Activated T-helper 1 cell treated with anti-CD3 and anti-CD28 coated beads, Interleukin-12 subunit alpha, Interleukin-12 subunit beta, Interleukin-2, Interleukin-4 antibody, amounts not matched to agents 30 ng/mL and 10 ng/mL and 1 ng/mL, durations not matched to agents 14 hours and 24 hours and 36 hours (primary cell): ENCODE data around the gene MYCBPAP. TPM values are rescaled to one million over a fixed set of nuclear protein-coding genes. Genes with fewer than 3 reads are reported as not detected.

Source experiments
- DNase-seq: peaks from one replicate; pipeline ENCODE4 v3.0.0; 2021; ENCODE audit warnings: low spot score
- H3K27ac Mint-ChIP-seq: one replicate; pipeline ENCODE4 v1.8.0; 2021; ENCODE audit warnings: mild to moderate bottlenecking, mixed read lengths
- H3K27me3 Mint-ChIP-seq: one replicate; pipeline ENCODE4 v1.8.0; 2022; ENCODE audit warnings: mild to moderate bottlenecking, moderate library complexity, mixed read lengths; ENCODE audit not compliant: insufficient read depth
- H3K36me3 Mint-ChIP-seq: one replicate; pipeline ENCODE4 v1.8.0; 2021; ENCODE audit warnings: low read depth, mixed read lengths
- H3K4me1 Mint-ChIP-seq: one replicate; pipeline ENCODE4 v1.8.0; 2021; ENCODE audit warnings: low read depth, mixed read lengths
- H3K4me3 Mint-ChIP-seq: one replicate; pipeline ENCODE4 v1.8.0; 2021; ENCODE audit warnings: mild to moderate bottlenecking, moderate library complexity, mixed read lengths
- H3K9me3 Mint-ChIP-seq: one replicate; pipeline ENCODE4 v1.8.0; 2021; ENCODE audit warnings: mixed read lengths
- intact Hi-C: fragments of 100-400 bp; cut with micrococcal nuclease; formaldehyde crosslinking; loops from one replicate; pipeline ENCODE4 v1.15.1; 2024
- total RNA-seq: library from RNA; stranded (reverse); gene quantifications from 2 replicates; pipeline ENCODE4 v1.2.3, GENCODE V29; 2022

The MYCBPAP gene
- total RNA-seq, 1 donor from 2014 or later = 3.8 TPM

DNA sequence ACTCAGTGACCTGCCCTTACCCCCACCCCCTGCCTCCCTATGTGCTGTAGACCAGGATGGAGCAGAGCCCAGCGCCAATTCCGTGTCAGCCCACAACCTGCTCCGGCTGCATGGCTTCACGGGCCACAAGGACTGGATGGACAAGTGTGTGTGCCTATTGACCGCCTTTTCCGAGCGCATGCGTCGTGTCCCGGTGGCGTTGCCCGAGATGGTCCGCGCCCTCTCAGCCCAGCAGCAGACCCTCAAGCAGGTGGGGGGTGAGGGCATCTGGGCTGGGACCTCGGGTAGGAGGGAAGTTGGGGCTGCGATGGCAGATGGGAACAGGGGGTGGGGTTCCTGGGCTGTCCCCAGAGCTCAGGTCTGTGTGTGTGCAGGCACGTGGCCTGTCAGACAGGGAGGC, 46.0 kb downstream of the MYCBPAP start:
- H3K27me3 Mint-ChIP-seq = peaks cover 23% of the 10 kb centered on the region
- no peaks in the 10 kb centered on the region for H3K9me3 Mint-ChIP-seq
- H3K27ac Mint-ChIP-seq = no peak overlapping the region
- no peak for DNase-seq
- intact Hi-C loops = no loop called here
- H3K36me3 Mint-ChIP-seq = no peaks in the 10 kb centered on the region
- H3K4me3 Mint-ChIP-seq = no peak overlapping the region
- H3K4me1 Mint-ChIP-seq = no peaks in the 10 kb centered on the region

DNA sequence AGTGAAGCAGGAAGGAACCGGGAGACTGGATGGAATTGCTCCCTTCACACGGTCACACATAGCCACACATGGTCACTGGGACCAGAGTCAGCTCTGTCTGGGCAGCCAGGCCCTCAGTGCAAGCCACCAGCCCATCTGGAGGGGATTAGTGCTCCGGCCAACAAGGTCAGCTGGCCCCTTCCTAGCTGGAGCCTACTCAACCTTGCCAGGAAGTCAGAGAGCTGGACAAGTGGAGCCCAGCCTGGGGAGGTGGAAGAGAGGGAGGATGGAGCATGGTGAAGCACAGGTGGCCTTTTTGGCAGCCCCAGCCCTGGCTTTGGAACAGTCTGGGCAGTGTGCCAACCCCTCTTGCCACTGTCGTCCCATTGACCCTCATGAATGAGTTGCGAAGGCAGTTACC, 48.6 kb downstream of the MYCBPAP start:
- no peak overlapping the region for H3K27ac Mint-ChIP-seq
- H3K4me3 Mint-ChIP-seq = no peak overlapping the region
- H3K27me3 Mint-ChIP-seq = peaks cover 30% of the 10 kb centered on the region
- intact Hi-C loops = no loop called here
- no peaks in the 10 kb centered on the region for H3K9me3 Mint-ChIP-seq
- H3K4me1 Mint-ChIP-seq = peaks cover 6% of the 10 kb centered on the region
- no peak for DNase-seq
- no peaks in the 10 kb centered on the region for H3K36me3 Mint-ChIP-seq

GRCh38 chr17:50557630-50558029, 49.4 kb downstream of the MYCBPAP start:
- Mint-ChIP-seq H3K27me3 (peaks cover 35% of the 10 kb centered on the region), H3K9me3 (no peaks in the 10 kb centered on the region), H3K4me1 (peaks cover 11% of the 10 kb centered on the region), H3K27ac (no peak overlapping the region), H3K36me3 (no peaks in the 10 kb centered on the region), H3K4me3 (no peak overlapping the region)
- intact Hi-C loops = no loop called here
- DNase-seq = no peak

DNA sequence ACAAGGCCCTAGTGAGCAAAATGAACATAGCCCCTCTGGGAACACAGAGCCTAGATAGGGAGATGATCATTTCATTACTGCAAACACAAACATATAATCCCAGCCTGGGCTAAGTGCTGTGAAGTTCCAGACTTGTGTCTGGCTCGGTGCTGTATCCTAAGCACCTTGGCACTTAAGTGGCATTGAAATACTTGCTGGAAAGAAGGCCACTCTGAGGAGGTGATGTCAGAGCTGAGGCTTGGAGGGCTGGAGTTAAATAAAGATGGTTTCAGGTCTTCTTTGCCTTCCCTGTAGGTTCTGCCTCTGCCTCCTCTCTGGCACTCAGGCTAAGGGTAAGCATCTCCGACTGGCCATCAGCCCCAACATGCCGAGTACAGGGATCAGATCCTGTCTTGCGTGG, 49.9 kb downstream of the MYCBPAP start:
- DNase-seq = no peak
- H3K4me1 Mint-ChIP-seq = peaks cover 11% of the 10 kb centered on the region
- H3K36me3 Mint-ChIP-seq = no peaks in the 10 kb centered on the region
- intact Hi-C loops = no loop called here
- H3K9me3 Mint-ChIP-seq = no peaks in the 10 kb centered on the region
- H3K4me3 Mint-ChIP-seq = peak overlapping the region; percentile 12
- peaks cover 40% of the 10 kb centered on the region for H3K27me3 Mint-ChIP-seq
- no peak overlapping the region for H3K27ac Mint-ChIP-seq

DNA sequence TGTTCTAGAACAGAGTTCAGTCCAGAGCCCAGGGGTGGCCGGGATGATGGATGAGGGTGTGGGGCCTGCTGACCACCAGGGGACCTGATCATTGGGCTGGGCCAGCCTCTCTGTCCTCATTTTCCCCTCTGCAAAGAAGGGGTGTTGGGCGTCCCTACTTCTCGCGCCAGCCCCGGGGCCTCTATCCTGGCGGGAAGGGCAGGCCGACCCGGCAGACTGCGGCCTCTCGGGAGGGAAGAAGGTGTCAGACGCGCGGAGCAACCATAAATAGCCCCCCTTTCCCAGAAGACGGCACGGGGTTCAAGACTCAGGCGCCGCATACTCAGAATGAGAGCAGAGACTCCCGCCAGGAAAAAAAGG, 50.3 kb downstream of the MYCBPAP start:
- peaks cover 11% of the 10 kb centered on the region for H3K4me1 Mint-ChIP-seq
- H3K27ac Mint-ChIP-seq = no peak overlapping the region
- H3K9me3 Mint-ChIP-seq = no peaks in the 10 kb centered on the region
- no peak for DNase-seq
- peaks cover 45% of the 10 kb centered on the region for H3K27me3 Mint-ChIP-seq
- intact Hi-C loops = no loop called here
- H3K4me3 Mint-ChIP-seq = peak overlapping the region; percentile 12
- H3K36me3 Mint-ChIP-seq = no peaks in the 10 kb centered on the region

GRCh38 chr17:50558941-50559614, 50.8 kb downstream of the MYCBPAP start:
- Mint-ChIP-seq H3K27ac (no peak overlapping the region), H3K36me3 (no peaks in the 10 kb centered on the region), H3K4me3 (no peak overlapping the region), H3K9me3 (no peaks in the 10 kb centered on the region), H3K4me1 (peaks cover 11% of the 10 kb centered on the region), H3K27me3 (peaks cover 48% of the 10 kb centered on the region)
- DNase-seq = no peak
- intact Hi-C loops = no loop called here

- peaks cover 11% of the 10 kb centered on the region for H3K4me1 Mint-ChIP-seq
- intact Hi-C loops = loop anchor here (1.0 to 5.0 kb wide), 4 partner anchors 12 to 77 kb away; partner anchors contain the start of genes MYCBPAP and SPATA20
- H3K9me3 Mint-ChIP-seq = no peaks in the 10 kb centered on the region
- no peaks in the 10 kb centered on the region for H3K36me3 Mint-ChIP-seq
- H3K4me3 Mint-ChIP-seq = peak overlapping the region; percentile 70
- DNase-seq = no peak
- no peak overlapping the region for H3K27ac Mint-ChIP-seq
- H3K27me3 Mint-ChIP-seq = peaks cover 53% of the 10 kb centered on the region
These were observed 51.5 kb downstream of the MYCBPAP start for GRCh38 chr17:50559674-50560184.

- peak; percentile 87 for DNase-seq
- Mint-ChIP-seq H3K4me1 (peaks cover 11% of the 10 kb centered on the region), H3K9me3 (no peaks in the 10 kb centered on the region), H3K27me3 (peaks cover 59% of the 10 kb centered on the region), H3K36me3 (no peaks in the 10 kb centered on the region), H3K4me3 (peak within 1 kb of the TSS; percentile 70), H3K27ac (no peak within 1 kb of the TSS)
- intact Hi-C loops = loop anchor here (1.0 to 5.0 kb wide), 4 partner anchors 13 to 78 kb away; partner anchors contain the start of genes MYCBPAP and SPATA20
These were observed 52.1 kb downstream of the MYCBPAP start, which contains the start of gene CACNA1G for GRCh38 chr17:50560185-50560824. TSS of gene CACNA1G (plus strand) at chr17:50560715. CDS start at chr17:50561460, 745 bp downstream.

GRCh38 chr17:50560931-50561745, 52.9 kb downstream of the MYCBPAP start:
- no peak for DNase-seq
- Mint-ChIP-seq H3K9me3 (no peaks in the 10 kb centered on the region), H3K27me3 (peaks cover 63% of the 10 kb centered on the region), H3K4me3 (no peak overlapping the region), H3K4me1 (peaks cover 11% of the 10 kb centered on the region), H3K36me3 (no peaks in the 10 kb centered on the region), H3K27ac (no peak overlapping the region)
- intact Hi-C loops = loop anchor here (1.0 to 5.0 kb wide), 4 partner anchors 14 to 79 kb away; partner anchors contain the start of genes MYCBPAP and SPATA20

GRCh38 chr17:50561746-50562141, 53.5 kb downstream of the MYCBPAP start:
- Mint-ChIP-seq H3K4me3 (no peak overlapping the region), H3K36me3 (no peaks in the 10 kb centered on the region), H3K27me3 (peaks cover 68% of the 10 kb centered on the region), H3K4me1 (peaks cover 11% of the 10 kb centered on the region), H3K9me3 (no peaks in the 10 kb centered on the region), H3K27ac (no peak overlapping the region)
- intact Hi-C loops = loop anchor here (5.0 kb wide), 1 partner anchor 54 kb away; the partner anchor contains the start of gene MYCBPAP
- DNase-seq = no peak

DNA sequence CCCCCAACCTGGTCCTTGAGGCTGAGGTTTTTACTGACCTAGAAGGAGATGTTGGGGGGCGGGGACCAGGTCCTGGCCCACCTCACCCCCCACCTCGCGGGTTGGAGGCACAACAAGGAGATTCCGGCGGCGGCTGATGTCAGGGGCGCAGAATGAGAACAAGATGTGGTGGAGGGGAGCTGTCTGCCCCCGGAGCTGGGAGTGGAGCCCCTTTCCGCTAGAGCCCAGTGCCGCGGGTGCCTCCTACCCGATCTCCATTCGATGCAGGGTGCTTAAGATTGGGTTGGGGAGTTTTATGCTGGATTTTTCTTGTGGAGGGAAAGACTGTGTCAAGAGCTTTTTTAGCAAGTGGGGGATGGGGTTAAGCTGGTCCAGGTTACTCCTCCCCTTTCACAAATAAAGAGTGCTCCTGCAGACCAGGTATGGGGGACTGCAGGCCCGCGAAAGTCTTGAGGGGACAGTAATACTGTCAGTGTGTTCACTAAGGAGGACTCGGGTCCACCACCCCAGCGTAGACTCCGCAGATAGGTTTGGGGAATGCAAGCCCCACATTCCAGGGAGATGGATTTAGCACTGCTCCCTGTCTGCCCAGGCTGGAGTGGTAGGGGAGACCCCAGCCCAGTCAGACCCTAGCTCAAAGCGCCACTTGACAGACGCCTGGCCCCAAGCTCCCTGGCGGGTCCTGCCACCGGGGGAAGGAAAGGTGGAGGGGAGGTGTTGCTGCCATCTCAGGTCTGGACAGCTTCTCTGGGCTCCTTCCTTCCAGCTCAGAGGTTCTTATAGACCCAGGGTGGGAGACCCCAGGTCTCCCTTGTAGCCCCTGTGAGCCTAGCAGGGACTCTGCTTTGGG, 54.2 kb downstream of the MYCBPAP start:
- H3K9me3 Mint-ChIP-seq = no peaks in the 10 kb centered on the region

DNA sequence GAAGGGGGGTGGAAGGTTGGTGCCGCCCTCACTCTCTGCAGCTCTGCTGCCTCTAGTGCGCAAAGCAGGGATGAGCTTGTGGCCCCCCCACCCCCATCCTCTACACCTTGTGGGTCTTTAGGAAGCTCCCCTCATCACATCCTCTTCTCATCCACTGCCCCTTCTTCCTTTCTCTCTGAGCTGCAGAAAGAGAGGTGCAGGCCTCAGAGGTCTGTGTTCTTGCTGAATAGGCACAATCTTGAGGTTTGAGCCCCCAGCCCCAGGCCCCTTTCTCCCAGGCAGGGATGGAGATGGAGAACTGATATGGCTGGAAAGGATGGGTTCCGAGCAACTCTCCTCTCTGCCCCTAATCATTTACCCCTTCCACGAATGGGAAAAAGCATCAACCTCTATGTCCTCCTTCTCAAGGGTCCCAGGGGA, 54.9 kb downstream of the MYCBPAP start:
- no peak for DNase-seq
- Mint-ChIP-seq H3K4me3 (no peak overlapping the region), H3K9me3 (no peaks in the 10 kb centered on the region), H3K36me3 (no peaks in the 10 kb centered on the region), H3K27ac (no peak overlapping the region), H3K4me1 (peaks cover 11% of the 10 kb centered on the region), H3K27me3 (peaks cover 65% of the 10 kb centered on the region)
- intact Hi-C loops = loop anchor here (5.0 kb wide), 1 partner anchor 56 kb away; the partner anchor contains the start of gene MYCBPAP

More for the DNA sequence above, 54.2 kb downstream of the MYCBPAP start:
- no peak for DNase-seq
- no peaks in the 10 kb centered on the region for H3K36me3 Mint-ChIP-seq
- no peak overlapping the region for H3K27ac Mint-ChIP-seq
- peak overlapping the region; percentile 66 for H3K4me3 Mint-ChIP-seq
- peaks cover 11% of the 10 kb centered on the region for H3K4me1 Mint-ChIP-seq
- intact Hi-C loops = loop anchor here (5.0 kb wide), 1 partner anchor 55 kb away; the partner anchor contains the start of gene MYCBPAP
- H3K27me3 Mint-ChIP-seq = peaks cover 68% of the 10 kb centered on the region
